ENCODE results near the gene ZBTB7C. TPM values are rescaled to one million over a fixed set of nuclear protein-coding genes. Genes with fewer than 3 reads are reported as not detected.

Gene ZBTB7C
- total RNA-seq, 1 experiment from 2014 or later: 0.33 TPM

- no peak for TF ChIP-seq CTCF (conservative IDR thresholded peaks at IDR 0.05)
- no peak overlapping the region for H3K4ac ChIP-seq (ENCODE audit: low read depth, low read length)
- H2BK15ac ChIP-seq (ENCODE audit: low read depth, low read length): no peak overlapping the region
- H4K5ac ChIP-seq (ENCODE audit: insufficient read length, low read depth, low read length): no peak overlapping the region
- H4K20me1 ChIP-seq (ENCODE audit: control insufficient read depth, insufficient read depth, insufficient read length): no peaks in the 10 kb centered on the region
- peaks cover 2% of the 10 kb centered on the region for H3K27me3 Mint-ChIP-seq (ENCODE audit: low read depth)
- no CpG with 5 or more reads among the region's 7 CpGs for WGBS (ENCODE audit: extremely low coverage, insufficient read length, low lambda C conversion rate)
- H3K36me3 Mint-ChIP-seq (ENCODE audit: insufficient read depth in 1 of 3, low read depth in 3 of 3): no peaks in the 10 kb centered on the region
- no peak overlapping the region for H3K27ac Mint-ChIP-seq
- H3K23me2 ChIP-seq (ENCODE audit: insufficient read length, low read depth, low read length, poor library complexity, severe bottlenecking): no peaks in the 10 kb centered on the region
- no peak overlapping the region for H3K14ac ChIP-seq (ENCODE audit: insufficient read depth, low read length)
- H2AFZ ChIP-seq (ENCODE audit: low read length): no peak overlapping the region
- no peak overlapping the region for H3K9ac ChIP-seq (ENCODE audit: extremely low read depth, insufficient read length, low read length)
- no peak for DNase-seq
- no peak overlapping the region for H3K4me2 ChIP-seq (ENCODE audit: insufficient read depth, insufficient read length, low read length)
- H3K56ac ChIP-seq (ENCODE audit: insufficient read length, low read depth, low read length): no peak overlapping the region
- H3K27ac ChIP-seq (ENCODE audit: insufficient read length, low read depth, low read length): no peak overlapping the region
- H2BK120ac ChIP-seq (ENCODE audit: low read depth, low read length, poor library complexity, severe bottlenecking): no peak overlapping the region
- no peak overlapping the region for H3K23ac ChIP-seq (ENCODE audit: insufficient read length, low read depth, low read length)
- H3K9me3 ChIP-seq (ENCODE audit: control insufficient read depth, low read depth, low read length): no peaks in the 10 kb centered on the region
- no peaks in the 10 kb centered on the region; the same call in 1 of the 2 replicates for H3K4me1 ChIP-seq (ENCODE audit: insufficient read depth, low read length)
- no peak overlapping the region for H2BK5ac ChIP-seq (ENCODE audit: insufficient read length, low read length)
- H3K18ac ChIP-seq (ENCODE audit: insufficient read length, low read depth, low read length): no peak overlapping the region
- no peak overlapping the region for H4K8ac ChIP-seq (replicated peaks; ENCODE audit: insufficient read length, low read depth, low read length)
- H3K4me3 Mint-ChIP-seq: no peak overlapping the region
- no peak overlapping the region for H2AK5ac ChIP-seq (ENCODE audit: insufficient read length, low read length)
- H3K4me1 Mint-ChIP-seq: peaks cover 21 to 34% of the 10 kb centered on the region in 2 experiments
- no peak overlapping the region for H2BK12ac ChIP-seq (ENCODE audit: insufficient read length, low read depth, low read length)
- H3K79me2 ChIP-seq (ENCODE audit: insufficient read depth, low read length): no peaks in the 10 kb centered on the region
- H3T11ph ChIP-seq (ENCODE audit: low read length): no peak overlapping the region
- H3K79me1 ChIP-seq (ENCODE audit: insufficient read depth, low read depth, low read length, poor library complexity, severe bottlenecking): no peaks in the 10 kb centered on the region
- H4K91ac ChIP-seq (ENCODE audit: insufficient read length, low read depth, low read length): no peak overlapping the region
- H3K27me3 ChIP-seq (ENCODE audit: insufficient read depth, low read length): no peaks in the 10 kb centered on the region
- H2BK20ac ChIP-seq (ENCODE audit: low read depth, low read length, poor library complexity, severe bottlenecking): no peak overlapping the region
- no peaks in the 10 kb centered on the region for H3K9me3 Mint-ChIP-seq
Observed at GRCh38 chr18:48061781-48062570, 347.2 kb downstream of the ZBTB7C start.

All from H9 (cell line).